NT2/D1 (cell line): ENCODE measurements around the gene RABEP2.

Experiments
- DNase-seq: peaks from one replicate; pipeline ENCODE4 v3.0.0-alpha.2; 2011; ENCODE audit warnings: low read depth, low spot score
- H3K27me3 ChIP-seq: 2 replicates; pipeline ENCODE4 v1.6.0; 2011; ENCODE audit warnings: mild to moderate bottlenecking; ENCODE audit not compliant: insufficient read length, insufficient read depth
- H3K36me3 ChIP-seq: 2 replicates; pipeline ENCODE4 v1.6.1; 2011; ENCODE audit warnings: mild to moderate bottlenecking, low read length, mixed read lengths; ENCODE audit not compliant: insufficient read depth, insufficient read length
- H3K4me1 ChIP-seq: 2 replicates; pipeline ENCODE4 v1.5.1; 2011; ENCODE audit not compliant: insufficient read depth, insufficient read length
- H3K4me3 ChIP-seq: 2 replicates; pipeline ENCODE4 v1.5.1; 2011; ENCODE audit warnings: low read depth; ENCODE audit not compliant: insufficient read length
- H3K9ac ChIP-seq: 2 replicates; pipeline ENCODE4 v1.6.0; 2011; ENCODE audit warnings: low read depth; ENCODE audit not compliant: insufficient read length
- H3K9me3 ChIP-seq: 2 replicates; pipeline ENCODE4 v1.5.1; 2011; ENCODE audit warnings: mild to moderate bottlenecking, low read length; ENCODE audit not compliant: insufficient read depth
- SUZ12 ChIP-seq: IDR thresholded peaks from 2 replicates; pipeline ENCODE4 v1.6.1; 2011; ENCODE audit not compliant: insufficient read length, insufficient read depth; ENCODE audit errors: extremely low read depth
- YY1 ChIP-seq: IDR thresholded peaks from 2 replicates; pipeline ENCODE4 v1.6.1; 2011; ENCODE audit not compliant: insufficient read length, insufficient read depth
- ZNF274 ChIP-seq: IDR thresholded peaks from 2 replicates; pipeline ENCODE4 v1.6.1; 2011; ENCODE audit warnings: mild to moderate bottlenecking, low read depth, low read length

The RABEP2 gene

GRCh38 chr16:28902909-28903308, 22.1 kb downstream of the RABEP2 start:
- Histone ChIP-seq H3K27me3 (no peaks in the 10 kb centered on the region), H3K36me3 (peaks cover 33% of the 10 kb centered on the region), H3K9me3 (no peaks in the 10 kb centered on the region), H3K4me3 (no peak overlapping the region), H3K9ac (no peak overlapping the region), H3K4me1 (peaks cover 15% of the 10 kb centered on the region)
- TF ChIP-seq YY1: no peak
- TF ChIP-seq ZNF274: no peak
- no peak for TF ChIP-seq SUZ12
- no peak for DNase-seq

- H3K4me3 ChIP-seq: no peak overlapping the region
- TF ChIP-seq ZNF274 (no peak), YY1 (no peak), SUZ12 (no peak)
- peaks cover 15% of the 10 kb centered on the region for H3K4me1 ChIP-seq
These were observed 23.2 kb downstream of the RABEP2 start for GRCh38 chr16:28901862-28902261.

DNA sequence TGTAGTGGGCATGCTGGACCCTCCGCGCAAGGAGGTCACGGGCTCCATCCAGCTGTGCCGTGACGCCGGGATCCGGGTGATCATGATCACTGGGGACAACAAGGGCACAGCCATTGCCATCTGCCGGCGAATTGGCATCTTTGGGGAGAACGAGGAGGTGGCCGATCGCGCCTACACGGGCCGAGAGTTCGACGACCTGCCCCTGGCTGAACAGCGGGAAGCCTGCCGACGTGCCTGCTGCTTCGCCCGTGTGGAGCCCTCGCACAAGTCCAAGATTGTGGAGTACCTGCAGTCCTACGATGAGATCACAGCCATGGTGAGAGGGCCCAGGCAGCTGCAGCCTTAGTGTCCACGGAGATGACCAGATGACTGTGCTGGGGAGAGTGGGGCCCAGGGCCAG, 24.4 kb downstream of the RABEP2 start:
- Histone ChIP-seq H3K9ac (no peak overlapping the region), H3K36me3 (peaks cover 29% of the 10 kb centered on the region), H3K4me1 (peaks cover 14% of the 10 kb centered on the region)

More at GRCh38 chr16:28901862-28902261, 23.2 kb downstream of the RABEP2 start:
- Histone ChIP-seq H3K9me3 (no peaks in the 10 kb centered on the region), H3K27me3 (no peaks in the 10 kb centered on the region), H3K9ac (no peak overlapping the region), H3K36me3 (peaks cover 33% of the 10 kb centered on the region)
- DNase-seq: no peak

DNA sequence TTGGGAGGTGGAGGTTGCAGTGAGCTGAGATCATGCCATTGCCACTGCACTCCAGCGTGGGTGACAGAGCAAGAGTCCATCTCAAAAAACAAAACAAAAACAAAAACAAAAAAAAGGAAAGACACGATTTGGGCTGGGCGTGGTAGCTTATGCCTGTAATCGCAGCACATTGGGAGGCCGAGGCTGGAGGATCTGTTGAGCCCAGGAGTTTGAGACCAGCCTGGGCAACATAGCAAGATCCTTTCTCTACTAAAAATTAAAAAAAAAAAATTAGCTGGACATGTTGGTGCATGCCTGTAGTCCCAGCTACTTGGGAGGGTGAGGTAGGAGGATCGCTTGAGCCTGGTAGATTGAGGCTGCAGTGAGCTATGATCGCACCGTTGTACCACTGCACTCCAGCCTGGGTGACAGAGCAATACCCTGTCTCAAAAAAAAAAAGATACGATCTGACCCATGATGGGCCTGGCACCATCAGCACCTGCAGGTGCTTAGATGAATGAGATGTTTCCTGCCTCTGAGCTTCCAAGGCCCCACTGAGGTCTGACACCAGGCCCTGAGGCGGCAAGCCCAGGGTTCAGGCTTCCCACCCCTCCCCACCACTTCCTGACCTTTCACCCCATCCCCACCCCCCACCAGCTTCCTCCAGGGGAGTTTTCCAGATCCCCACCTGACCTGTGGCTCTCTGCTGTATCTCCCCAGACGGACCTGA, 25.0 kb downstream of the RABEP2 start:
- no peak for TF ChIP-seq SUZ12
- TF ChIP-seq ZNF274: no peak
- TF ChIP-seq YY1: no peak
- Histone ChIP-seq H3K36me3 (peaks cover 23% of the 10 kb centered on the region), H3K4me1 (peaks cover 9% of the 10 kb centered on the region), H3K9ac (no peak overlapping the region), H3K27me3 (no peaks in the 10 kb centered on the region), H3K9me3 (no peaks in the 10 kb centered on the region), H3K4me3 (no peak overlapping the region)
- DNase-seq: no peak

More for the DNA sequence above, 24.4 kb downstream of the RABEP2 start:
- Histone ChIP-seq H3K4me3 (no peak overlapping the region), H3K27me3 (no peaks in the 10 kb centered on the region), H3K9me3 (no peaks in the 10 kb centered on the region)
- TF ChIP-seq SUZ12 (no peak), YY1 (no peak)
- no peak for DNase-seq

DNA sequence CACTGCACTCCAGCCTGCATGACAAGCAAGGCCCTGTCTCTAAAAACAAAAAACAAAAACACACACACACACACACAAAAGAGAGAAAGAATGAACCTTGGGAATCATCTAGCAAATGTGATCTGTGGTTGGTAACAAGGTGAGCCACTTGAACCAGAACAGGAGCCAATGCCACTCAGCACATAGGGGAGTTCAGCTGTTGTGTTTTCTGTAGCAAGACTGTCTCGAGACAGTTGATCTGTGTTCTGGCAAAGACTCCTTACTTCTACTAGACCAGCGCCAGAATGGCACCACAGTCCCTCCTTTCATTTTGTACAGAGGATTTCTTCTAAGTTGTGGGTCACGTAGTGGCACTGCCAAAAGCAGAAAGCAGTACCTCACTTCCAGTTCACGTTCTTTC, 26.1 kb downstream of the RABEP2 start:
- Histone ChIP-seq H3K36me3 (peaks cover 14% of the 10 kb centered on the region), H3K27me3 (no peaks in the 10 kb centered on the region), H3K9me3 (no peaks in the 10 kb centered on the region), H3K4me3 (no peak overlapping the region), H3K4me1 (peaks cover 5% of the 10 kb centered on the region), H3K9ac (no peak overlapping the region)
- no peak for DNase-seq
- TF ChIP-seq YY1 (no peak), SUZ12 (no peak), ZNF274 (no peak)

DNA sequence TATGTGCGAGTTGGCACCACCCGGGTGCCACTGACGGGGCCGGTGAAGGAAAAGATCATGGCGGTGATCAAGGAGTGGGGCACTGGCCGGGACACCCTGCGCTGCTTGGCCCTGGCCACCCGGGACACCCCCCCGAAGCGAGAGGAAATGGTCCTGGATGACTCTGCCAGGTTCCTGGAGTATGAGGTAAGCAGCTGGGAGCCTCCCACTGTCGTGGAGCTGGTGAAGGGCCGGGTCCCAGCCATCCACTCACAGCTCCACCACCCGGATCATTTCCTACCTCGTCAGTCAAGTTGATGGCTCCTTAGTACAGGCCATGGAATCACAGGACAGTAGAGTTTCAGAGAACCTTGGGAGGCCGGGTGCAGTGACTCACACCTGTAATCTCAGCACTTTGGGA, 26.8 kb downstream of the RABEP2 start:
- TF ChIP-seq YY1 (no peak), ZNF274 (no peak), SUZ12 (no peak)
- Histone ChIP-seq H3K4me1 (peaks cover 5% of the 10 kb centered on the region), H3K9me3 (no peaks in the 10 kb centered on the region), H3K9ac (no peak overlapping the region), H3K4me3 (no peak overlapping the region), H3K36me3 (peaks cover 14% of the 10 kb centered on the region), H3K27me3 (no peaks in the 10 kb centered on the region)
- no peak for DNase-seq

GRCh38 chr16:28897826-28898225, 27.2 kb downstream of the RABEP2 start:
- no peak for DNase-seq
- Histone ChIP-seq H3K9me3 (no peaks in the 10 kb centered on the region), H3K9ac (no peak overlapping the region), H3K4me3 (no peak overlapping the region), H3K27me3 (no peaks in the 10 kb centered on the region), H3K36me3 (peaks cover 14% of the 10 kb centered on the region), H3K4me1 (peaks cover 5% of the 10 kb centered on the region)
- TF ChIP-seq ZNF274 (no peak), SUZ12 (no peak), YY1 (no peak)

DNA sequence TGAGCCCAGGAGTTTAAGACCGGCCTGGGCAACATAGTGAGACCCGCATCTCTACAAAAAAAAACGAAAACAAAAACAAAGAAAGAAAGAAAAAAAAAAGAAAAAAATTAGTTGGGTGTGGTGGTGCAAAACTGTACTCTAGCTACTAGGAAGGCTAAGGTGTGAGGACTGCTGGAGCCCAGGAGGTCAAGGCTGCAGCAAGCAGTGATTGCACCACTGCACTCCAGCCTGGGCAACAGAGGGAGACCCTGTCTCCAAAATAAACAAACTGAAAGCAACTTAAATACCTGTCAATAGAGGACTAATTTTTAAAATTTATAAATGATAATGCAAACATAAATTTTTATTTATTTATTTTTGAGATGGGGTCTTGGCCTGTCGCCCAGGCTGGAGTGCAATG, 29.4 kb downstream of the RABEP2 start:
- peaks cover 2% of the 10 kb centered on the region for H3K4me1 ChIP-seq
- no peak overlapping the region for H3K4me3 ChIP-seq
- no peaks in the 10 kb centered on the region for H3K27me3 ChIP-seq
- no peaks in the 10 kb centered on the region for H3K9me3 ChIP-seq
- TF ChIP-seq SUZ12: no peak
- no peak for TF ChIP-seq ZNF274
- TF ChIP-seq YY1: no peak
- no peak overlapping the region for H3K9ac ChIP-seq
- H3K36me3 ChIP-seq: peaks cover 6% of the 10 kb centered on the region
- DNase-seq: no peak
